Stimulated activated CD4-positive, alpha-beta T cell treated with anti-CD3 and anti-CD28 coated beads, Interleukin-1b, Interleukin-23, amount 100 ng/mL, for 48 hours (primary cell): ENCODE results near the gene ADRB2.
"Not testable (repeated sequence)": the region's sequence is repeated elsewhere in the genome, so short reads cannot be mapped to it uniquely, and the experiment has no call there.

Experiments used
- DNase-seq: peaks from one replicate; pipeline ENCODE4 v3.0.0-alpha.2; 2020

ADRB2 gene

DNA sequence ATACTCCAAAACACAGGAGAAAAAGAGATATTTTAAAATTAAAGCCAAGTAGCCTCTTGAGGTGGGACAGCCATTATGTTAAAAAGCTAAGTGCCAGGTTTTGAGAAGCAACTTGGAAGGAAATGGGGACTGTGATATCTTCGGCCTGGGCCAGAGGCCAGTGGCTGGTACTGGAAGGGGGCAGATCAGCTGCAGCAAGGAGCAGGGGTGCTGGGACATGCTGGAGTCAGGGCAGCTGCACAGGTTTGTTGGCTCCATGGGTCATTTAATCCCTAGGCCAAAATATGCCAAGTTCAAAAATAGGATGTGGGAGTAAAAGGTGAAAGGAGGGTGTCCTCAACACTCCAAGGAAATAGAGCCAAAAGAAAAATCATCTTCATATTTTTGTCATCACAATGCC is 30.0 kb downstream of the ADRB2 start:
- no peak for DNase-seq

DNA sequence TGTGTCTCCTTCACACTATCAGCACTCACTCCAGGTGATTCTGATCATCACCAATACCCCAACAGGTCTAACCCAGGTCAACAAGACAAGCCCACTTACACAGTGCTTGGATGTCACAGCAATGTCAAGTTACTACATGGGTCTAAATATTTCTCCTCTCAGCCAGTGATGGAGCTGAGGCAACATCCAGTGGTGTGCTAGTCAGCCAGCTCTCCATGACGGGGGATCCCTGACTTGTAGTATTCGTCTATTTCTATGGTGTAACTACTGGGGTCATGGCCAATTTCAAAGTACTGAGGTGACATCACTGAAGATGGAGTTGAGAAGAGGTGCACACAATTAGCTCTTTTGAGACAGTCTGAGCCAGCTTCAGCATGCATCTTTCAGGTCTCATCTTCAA is 31.1 kb downstream of the ADRB2 start:
- no peak for DNase-seq

DNA sequence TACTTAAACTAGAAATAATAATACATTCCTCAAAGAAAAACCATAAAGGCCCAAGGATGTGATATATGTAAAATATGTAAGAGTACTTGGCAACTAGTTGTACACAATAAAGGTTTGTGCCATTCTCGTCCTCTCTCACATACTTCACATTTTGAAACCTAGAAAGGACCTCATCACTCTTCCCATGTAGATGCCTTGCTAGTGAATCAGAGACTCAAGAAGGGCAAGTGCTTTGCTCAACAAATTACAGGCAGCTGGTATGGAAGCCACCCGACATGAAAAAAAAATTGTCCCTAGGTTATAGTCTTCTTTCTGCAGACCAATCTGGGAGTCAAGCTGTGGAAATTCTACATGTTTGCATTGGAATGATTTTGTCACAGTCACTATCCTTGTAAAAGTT is 31.7 kb downstream of the ADRB2 start:
- no peak for DNase-seq

DNA sequence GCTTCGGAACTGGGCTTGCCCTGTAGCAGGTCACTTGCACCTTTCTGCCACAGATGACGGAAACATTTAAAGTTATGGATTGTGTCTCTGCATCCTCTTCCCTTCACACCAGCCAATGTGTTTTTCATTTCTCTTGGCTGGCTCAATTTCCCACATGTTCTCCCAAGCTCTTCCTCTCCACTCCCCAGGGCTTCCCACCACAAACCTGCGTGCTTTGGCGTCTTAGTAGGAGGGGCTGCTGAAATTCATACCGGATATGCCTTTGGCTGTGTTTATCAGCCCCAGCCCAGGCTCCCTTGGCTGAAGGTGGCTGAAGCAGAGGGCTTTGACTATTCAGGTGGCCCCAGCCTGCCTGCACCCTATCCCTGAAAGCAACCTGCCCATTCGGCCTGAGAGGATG is 32.1 kb downstream of the ADRB2 start:
- no peak for DNase-seq

DNA sequence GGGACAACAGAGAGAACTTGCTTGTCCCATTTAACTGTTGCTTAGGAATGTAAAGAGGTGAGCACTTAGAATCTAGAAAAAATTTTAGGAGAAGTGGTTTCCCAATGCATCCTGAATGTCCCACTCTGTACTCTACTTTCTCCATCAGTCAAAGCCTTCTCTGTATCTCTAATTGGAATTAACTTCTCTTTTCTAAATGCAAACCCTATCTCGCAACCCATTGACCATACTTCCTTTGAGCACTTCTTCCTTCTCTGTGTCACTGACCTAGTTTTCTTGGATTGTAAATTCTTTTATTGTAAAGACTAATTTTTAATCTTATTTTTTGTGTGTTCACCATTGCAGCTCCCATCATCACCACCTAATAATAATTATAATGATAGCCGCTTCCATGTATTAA is 33.3 kb downstream of the ADRB2 start:
- no peak for DNase-seq

DNA sequence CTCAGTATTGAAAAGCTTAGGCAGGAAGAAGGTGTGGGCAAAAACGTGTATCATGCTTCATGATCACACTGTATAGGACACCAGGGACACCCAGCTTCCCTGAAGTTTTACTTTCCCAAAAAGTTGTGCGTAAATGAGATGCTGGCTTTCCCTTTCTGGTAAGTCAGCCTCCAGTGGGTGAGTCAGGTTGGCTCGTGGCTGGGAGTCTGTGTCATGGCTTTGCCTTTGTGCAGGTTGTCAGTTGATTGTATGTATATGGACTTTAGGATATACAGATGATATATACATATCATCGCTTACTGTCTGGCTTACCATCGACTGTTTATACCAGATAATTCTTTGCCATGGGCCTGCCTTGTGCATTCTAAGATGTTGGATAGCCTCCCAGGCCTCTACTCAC is 34.2 kb downstream of the ADRB2 start:
- no peak for DNase-seq

DNA sequence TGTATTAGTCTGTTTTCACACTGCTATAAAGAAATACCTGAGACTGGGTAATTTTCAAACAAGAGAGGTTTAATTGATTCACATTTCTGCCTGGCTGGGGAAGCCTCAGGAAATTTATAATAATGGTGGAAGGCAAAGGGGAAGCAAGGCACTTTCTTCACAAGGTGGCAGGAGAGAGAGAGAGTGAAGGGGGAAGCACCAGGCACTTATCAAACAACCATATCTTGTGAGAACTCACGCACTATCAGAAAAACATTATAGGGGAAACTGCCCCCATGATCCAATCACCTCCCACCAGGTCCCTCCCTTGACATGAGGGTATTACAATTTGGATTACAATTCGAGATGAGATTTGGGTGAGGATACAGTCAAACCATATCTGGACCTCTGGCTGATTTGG is 34.7 kb downstream of the ADRB2 start:
- no peak for DNase-seq

DNA sequence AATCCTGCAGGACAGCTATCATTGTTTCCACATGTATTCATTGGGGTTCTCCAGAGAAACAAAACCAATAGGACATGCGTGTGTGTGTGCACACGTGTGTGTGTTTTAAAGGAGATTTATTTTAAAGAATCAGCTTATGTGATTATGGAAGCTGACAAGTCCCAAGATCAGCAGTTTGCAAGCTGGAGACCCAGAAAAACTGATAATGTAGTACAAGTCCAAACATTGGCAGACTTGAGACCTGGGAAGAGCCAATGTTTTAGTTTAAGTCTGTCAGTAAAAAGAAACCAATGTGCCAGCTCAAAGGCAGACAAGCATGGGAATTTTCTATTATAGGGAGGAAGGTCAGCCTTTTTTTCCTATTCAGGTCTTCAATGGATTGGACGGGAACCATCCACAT is 35.3 kb downstream of the ADRB2 start:
- DNase-seq: no peak

DNA sequence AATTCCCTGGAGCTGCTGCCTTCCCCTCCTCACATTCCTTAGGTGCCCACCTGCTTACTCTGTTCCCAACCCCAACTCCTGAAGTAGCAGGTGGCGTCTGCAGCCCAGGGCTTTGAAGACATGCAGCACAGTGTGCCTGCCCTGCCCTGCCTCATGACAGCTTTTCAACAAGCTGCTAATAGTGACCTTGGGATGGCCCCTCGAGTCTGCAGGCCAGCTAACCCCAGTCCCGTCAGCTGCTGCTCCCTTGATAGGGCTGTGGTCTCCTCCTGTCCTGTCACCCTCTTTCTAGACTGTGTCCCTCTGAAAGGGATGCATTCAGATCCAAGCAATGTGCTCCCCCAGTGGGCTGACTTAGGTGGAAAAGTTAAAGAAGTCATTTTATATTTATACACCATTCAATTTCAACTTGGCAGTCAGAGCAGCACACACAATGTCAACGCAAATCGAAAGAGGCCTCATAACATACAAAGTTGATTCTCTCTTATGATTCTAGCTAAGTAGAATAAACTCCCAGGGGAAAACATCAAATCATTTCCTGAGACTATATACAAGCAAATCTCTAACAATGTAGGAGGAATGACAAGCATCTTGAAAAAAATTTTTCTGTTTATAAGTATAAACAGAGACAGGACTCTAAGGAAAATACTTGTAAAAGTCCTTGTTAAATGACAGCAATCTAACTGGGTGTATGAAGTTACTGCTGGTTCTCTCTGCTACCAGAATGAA is 37.9 kb downstream of the ADRB2 start:
- DNase-seq: no peak

DNA sequence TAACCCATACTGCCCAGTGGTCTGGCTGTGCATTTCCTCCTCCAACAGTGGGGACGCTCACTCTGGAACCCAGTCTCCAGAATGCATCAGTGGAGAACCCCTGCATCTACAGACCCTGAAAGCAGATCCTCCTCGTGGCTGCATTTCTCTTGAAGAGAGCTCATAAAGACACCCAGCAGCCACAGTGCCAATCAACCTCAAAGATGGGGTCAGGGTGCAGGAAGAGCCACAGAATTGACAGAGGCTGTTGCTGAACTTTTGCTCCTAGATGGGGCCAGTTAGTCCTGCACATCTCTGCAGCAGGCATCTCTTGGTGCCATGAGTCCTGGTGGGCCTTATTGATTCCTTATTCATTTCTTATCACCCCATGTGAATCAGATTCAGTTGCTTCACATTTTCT is 39.6 kb downstream of the ADRB2 start:
- no peak for DNase-seq

DNA sequence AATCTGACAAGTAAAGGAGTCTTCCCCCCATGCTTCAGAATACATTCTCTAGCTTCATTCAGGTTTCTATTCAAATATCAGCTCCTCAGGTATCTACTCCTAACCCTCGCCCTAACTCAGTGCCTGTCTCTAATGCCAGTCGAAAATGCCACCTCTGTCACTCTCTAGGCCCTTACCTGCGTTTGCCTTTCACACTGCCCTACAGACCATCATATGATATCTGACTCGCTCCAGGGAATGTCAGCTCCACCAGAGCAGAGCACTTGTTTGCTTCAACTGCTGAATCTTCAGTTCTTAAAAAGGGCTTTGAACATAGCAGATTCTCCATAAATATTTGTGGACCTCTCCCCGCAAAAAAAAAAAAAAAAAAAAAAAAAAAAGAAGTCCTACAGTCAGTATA is 46.7 kb downstream of the ADRB2 start:
- no peak for DNase-seq

DNA sequence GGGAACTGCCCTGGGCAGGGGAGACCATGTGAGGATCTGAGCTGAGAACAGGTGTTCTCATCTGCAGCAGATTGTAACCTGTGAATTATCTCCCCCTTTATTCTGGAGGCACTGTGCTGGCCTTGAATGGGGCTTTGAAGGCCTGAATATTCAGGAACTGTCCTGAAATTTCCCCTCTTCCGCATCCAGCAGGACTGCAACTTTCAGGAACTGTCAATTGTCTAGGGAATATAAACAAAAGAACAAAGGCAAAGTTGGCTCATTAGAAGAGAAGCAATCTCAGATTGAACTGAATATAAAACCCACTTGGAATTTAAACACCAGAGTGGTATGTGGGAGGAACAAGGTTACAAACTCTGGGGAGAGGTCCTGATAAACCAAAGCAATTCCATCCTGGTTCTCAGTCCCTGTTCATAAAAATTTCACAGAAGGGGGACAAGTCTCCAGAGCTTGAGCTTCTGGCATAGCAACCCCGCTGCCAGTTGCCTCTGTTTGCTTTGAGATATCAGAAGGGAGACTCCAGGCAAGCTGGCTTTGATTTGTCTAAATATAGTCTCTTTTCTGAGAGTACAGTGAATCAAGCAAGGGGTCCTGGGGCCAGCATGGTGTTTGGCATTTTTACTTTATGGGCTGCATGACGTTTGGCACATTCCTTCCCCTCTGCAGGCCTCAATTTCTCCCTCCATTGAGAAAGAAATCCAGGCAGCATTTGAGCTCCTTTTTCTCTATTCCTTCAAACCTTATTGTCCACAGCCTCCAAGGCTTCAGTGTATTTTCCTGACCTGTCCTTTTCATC is 47.5 kb downstream of the ADRB2 start:
- DNase-seq: no peak

DNA sequence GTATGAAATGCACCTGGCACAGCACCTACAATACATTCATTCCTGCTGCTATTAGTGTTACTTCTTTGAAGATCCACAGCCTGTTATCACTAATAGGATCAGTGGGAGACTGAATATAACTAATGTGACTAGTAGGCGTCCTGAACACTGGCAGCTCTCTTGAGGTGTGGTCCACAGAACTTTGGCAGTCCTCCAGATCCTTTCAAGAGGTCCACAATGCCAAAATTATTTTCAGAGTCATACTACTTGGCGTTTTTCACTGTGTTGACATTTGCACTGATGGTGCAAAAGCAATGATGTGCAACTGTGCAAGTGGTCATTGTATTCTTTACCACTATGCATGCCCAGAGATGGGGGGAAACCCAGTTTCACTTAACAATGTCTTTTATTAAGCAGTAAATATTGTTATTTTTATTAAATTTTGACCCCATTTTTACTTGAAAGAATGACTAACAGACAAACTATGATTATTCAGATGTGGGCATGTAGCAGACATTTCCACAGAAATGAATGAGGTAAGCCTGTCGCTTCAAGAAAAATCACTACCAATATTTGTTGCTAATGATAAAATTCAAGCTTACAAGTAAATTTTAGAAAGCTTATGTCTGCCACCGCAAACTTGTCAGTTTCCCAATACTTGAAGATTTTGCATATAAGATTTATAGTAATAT is 48.9 kb downstream of the ADRB2 start:
- DNase-seq: no peak

DNA sequence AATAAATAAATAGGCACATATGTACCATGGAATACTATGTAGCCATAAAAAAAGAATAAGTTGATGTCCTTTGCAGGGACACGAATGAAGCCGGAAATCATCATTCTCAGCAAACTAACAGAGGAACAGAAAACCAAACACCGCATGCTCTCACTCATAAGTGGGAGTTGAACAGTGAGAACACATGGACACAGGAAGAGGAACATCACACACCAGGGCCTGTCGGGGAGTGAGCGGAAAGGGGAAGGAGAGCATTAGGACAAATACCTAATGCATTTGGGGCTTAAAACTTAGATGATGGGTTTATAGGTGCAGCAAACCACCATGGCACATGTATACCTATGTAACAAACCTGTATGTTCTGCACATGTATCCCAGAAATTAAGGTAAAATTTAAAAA is 51.0 kb downstream of the ADRB2 start:
- not testable (repeated sequence) for DNase-seq
